Thyroid gland (tissue), 4 donors: ENCODE measurements around the gene GPHB5. TPM values are rescaled to one million over a fixed set of nuclear protein-coding genes. Genes with fewer than 3 reads are reported as not detected.

Experiments
- DNase-seq, 2 donors: peaks; one replicate each; pipeline ENCODE4 v3.0.0-alpha.2; 2019
- H3K27ac ChIP-seq, 3 donors: fragments of 200-600 bp; sonication (generic); 1 replicate in 2 of 3; 2 replicates in 1 of 3; pipeline ENCODE4 v1.5.1; 2016 to 2019; ENCODE audit warnings: mild to moderate bottlenecking in 1 of 3, moderate library complexity in 1 of 3
- H3K27me3 ChIP-seq: fragments of 200-600 bp; sonication (generic); one replicate; pipeline ENCODE4 v1.5.1; 2019
- H3K36me3 ChIP-seq, 2 donors: fragments of 200-600 bp; sonication (generic); one replicate each; pipeline ENCODE4 v1.5.1; 2016 to 2019
- H3K4me1 ChIP-seq, 2 donors: fragments of 200-600 bp; sonication (generic); one replicate each; pipeline ENCODE4 v1.5.1; 2017 to 2019
- H3K4me3 ChIP-seq, 3 donors: fragments of 200-600 bp; sonication (generic); replicated peaks in 1 of 3; 1 replicate in 2 of 3; 2 replicates in 1 of 3; pipeline ENCODE4 v1.5.1; 2016; ENCODE audit warnings: mild to moderate bottlenecking in 1 of 3
- H3K9me3 ChIP-seq: fragments of 200-600 bp; sonication (generic); one replicate; pipeline ENCODE4 v1.5.1; 2017
- POLR2A ChIP-seq, 2 donors: fragments of 450-650 bp; IDR thresholded peaks; one replicate each; pipeline ENCODE4 v1.6.1; 2017; ENCODE audit warnings: antibody characterized with exemption in 2 of 2, mild to moderate bottlenecking in 2 of 2, moderate library complexity in 1 of 2
- WGBS, 2 donors: methylation state at CpG; one replicate each; pipeline ENCODE4 v1.1.5; 2017; 5-methylcytosine and 5-hydroxymethylcytosine counted together
- intact Hi-C: fragments of 100-400 bp; cut with DNase I; formaldehyde crosslinking; loops from one replicate; pipeline ENCODE4 v1.15.1; 2023
- total RNA-seq, 4 donors: library from RNA; depleted of rRNA; stranded (reverse); fragments of >200 nt; gene quantifications; one replicate each; pipeline ENCODE4 v1.2.3, GENCODE V29; 2016
- TF ChIP-seq, protein P1 (sequence below), 6 experiments: fragments of 200-600 bp in 3 of 6; fragments of 450-650 bp in 3 of 6; sonication (generic) in 3 of 6; IDR thresholded peaks; one replicate each; pipeline ENCODE4 v1.5.1; 2016 to 2019; ENCODE audit warnings: antibody characterized with exemption in 6 of 6, mild to moderate bottlenecking in 2 of 6, inconsistent platforms in 1 of 6, moderate library complexity in 1 of 6

Gene GPHB5
- total RNA-seq, 4 donors from 2014 or later = not detected

DNA sequence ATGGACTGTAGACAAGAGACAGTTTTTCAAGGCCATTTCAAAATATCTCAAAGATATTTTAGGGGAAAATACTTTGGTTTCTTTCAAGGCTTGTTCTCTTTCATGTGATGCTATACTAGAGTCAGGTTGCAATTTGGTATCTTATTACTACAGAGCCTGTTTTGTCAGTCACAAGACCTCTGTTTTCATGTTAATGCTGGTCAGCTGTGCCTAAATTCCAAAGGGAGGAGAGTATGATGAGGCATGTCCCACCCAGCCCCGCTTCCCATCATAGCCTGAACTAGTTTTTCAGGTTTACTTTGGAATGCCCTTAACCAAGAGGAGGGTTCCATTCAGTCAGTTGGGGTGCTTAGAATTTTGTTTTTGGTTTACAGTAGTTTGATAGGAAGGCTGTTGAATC, 52.6 kb downstream of the GPHB5 start:
- DNase-seq = no peak
- Histone ChIP-seq H3K36me3 (no peaks in the 10 kb centered on the region), H3K27me3 (no peaks in the 10 kb centered on the region), H3K4me3 (no peak overlapping the region), H3K9me3 (no peaks in the 10 kb centered on the region), H3K27ac (no peak overlapping the region), H3K4me1 (no peaks in the 10 kb centered on the region)
- WGBS, 2 donors = 62 to 72% methylated on average over 1 of the region's 1 CpG
- TF ChIP-seq, protein P1, sequence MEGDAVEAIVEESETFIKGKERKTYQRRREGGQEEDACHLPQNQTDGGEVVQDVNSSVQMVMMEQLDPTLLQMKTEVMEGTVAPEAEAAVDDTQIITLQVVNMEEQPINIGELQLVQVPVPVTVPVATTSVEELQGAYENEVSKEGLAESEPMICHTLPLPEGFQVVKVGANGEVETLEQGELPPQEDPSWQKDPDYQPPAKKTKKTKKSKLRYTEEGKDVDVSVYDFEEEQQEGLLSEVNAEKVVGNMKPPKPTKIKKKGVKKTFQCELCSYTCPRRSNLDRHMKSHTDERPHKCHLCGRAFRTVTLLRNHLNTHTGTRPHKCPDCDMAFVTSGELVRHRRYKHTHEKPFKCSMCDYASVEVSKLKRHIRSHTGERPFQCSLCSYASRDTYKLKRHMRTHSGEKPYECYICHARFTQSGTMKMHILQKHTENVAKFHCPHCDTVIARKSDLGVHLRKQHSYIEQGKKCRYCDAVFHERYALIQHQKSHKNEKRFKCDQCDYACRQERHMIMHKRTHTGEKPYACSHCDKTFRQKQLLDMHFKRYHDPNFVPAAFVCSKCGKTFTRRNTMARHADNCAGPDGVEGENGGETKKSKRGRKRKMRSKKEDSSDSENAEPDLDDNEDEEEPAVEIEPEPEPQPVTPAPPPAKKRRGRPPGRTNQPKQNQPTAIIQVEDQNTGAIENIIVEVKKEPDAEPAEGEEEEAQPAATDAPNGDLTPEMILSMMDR (IDR thresholded peaks at IDR 0.05) = no peak
- no peak for TF ChIP-seq POLR2A (IDR thresholded peaks at IDR 0.05)
- intact Hi-C loops = no loop called here

Other genes with a start within 250 kb of the GPHB5 start
- 10 to 100 TPM; 10.3 to 23.0 (median 15.4) TPM for gene RHOJ, start 114.5 kb downstream of the GPHB5 start, total RNA-seq
- 10 to 100 TPM; 30.0 to 42.3 (median 36.0) TPM for gene PPP2R5E, start 224.4 kb upstream of the GPHB5 start, total RNA-seq